Kidney (tissue), 14 donors: ENCODE measurements around the gene LRBA. TPM values are rescaled to one million over a fixed set of nuclear protein-coding genes. Genes with fewer than 3 reads are reported as not detected.
"Not testable (repeated sequence)": the region's sequence is repeated elsewhere in the genome, so short reads cannot be mapped to it uniquely, and the experiment has no call there.

ENCODE experiments used
- DNase-seq, 5 donors: peaks; one replicate each; pipeline ENCODE4 v3.0.0-alpha.2; 2013 to 2020
- FAIRE-seq: peaks from 2 replicates; lab custom pipeline; 2012; peaks lifted over from hg19 to GRCh38; lab: Jason Lieb, UNC
- H3K27ac ChIP-seq, 2 donors: one replicate each; pipeline ENCODE4 v1.7.0; 2013; ENCODE audit warnings: low read depth in 2 of 2, low read length in 2 of 2, inconsistent platforms in 1 of 2
- H3K27me3 ChIP-seq: one replicate; pipeline ENCODE4 v1.7.1; 2013; ENCODE audit warnings: low read length, inconsistent platforms; ENCODE audit not compliant: control insufficient read depth, insufficient read depth
- H3K36me3 ChIP-seq, 3 donors: one replicate each; pipeline versions ENCODE4 v1.7.0 to v1.7.1; 2013; ENCODE audit warnings: low read length in 3 of 3, control low read depth in 1 of 3, inconsistent platforms in 1 of 3; ENCODE audit not compliant: insufficient read depth in 3 of 3, control insufficient read depth in 2 of 3
- H3K4me1 ChIP-seq, 3 donors: one replicate each; pipeline versions ENCODE4 v1.7.0 to v1.7.1; 2013; ENCODE audit warnings: low read length in 3 of 3, inconsistent platforms in 1 of 3, low read depth in 1 of 3; ENCODE audit not compliant: control insufficient read depth in 2 of 3, insufficient read depth in 2 of 3
- H3K4me3 ChIP-seq, 3 donors: one replicate each; pipeline versions ENCODE4 v1.7.0 to v1.8.1; 2013; ENCODE audit warnings: low read length in 3 of 3, control low read depth in 1 of 3, inconsistent platforms in 1 of 3
- H3K9ac ChIP-seq, 3 donors: one replicate each; pipeline versions ENCODE4 v1.7.0 to v1.7.1; 2013; ENCODE audit warnings: low read length in 3 of 3, control low read depth in 1 of 3, inconsistent platforms in 1 of 3
- H3K9me3 ChIP-seq, 3 donors: one replicate each; pipeline versions ENCODE4 v1.7.0 to v1.7.1; 2013; ENCODE audit warnings: low read length in 3 of 3, control low read depth in 1 of 3, inconsistent platforms in 1 of 3; ENCODE audit not compliant: control insufficient read depth in 2 of 3, insufficient read depth in 1 of 3
- CTCF ChIP-seq: IDR thresholded peaks from 3 replicates; pipeline ENCODE4 v1.5.1; 2012; ENCODE audit warnings: mild to moderate bottlenecking, moderate library complexity, borderline replicate concordance; ENCODE audit not compliant: insufficient read depth; ENCODE audit errors: extremely low read depth
- intact Hi-C: fragments of 100-400 bp; cut with DNase I; formaldehyde crosslinking; loops from one replicate; pipeline ENCODE4 v1.11.1; 2022
- polyA plus RNA-seq: library from polyadenylated mRNA; stranded (reverse); fragments of 350-450 nt; fragmentation: Illumina TruSeq; extraction: RNeasy Lipid Tissue Mini Kit (QIAGEN cat#74804); gene quantifications from one replicate; pipeline ENCODE4 v1.2.3, GENCODE V29; 2014; ENCODE audit warnings: low read depth, low replicate concordance; ENCODE audit not compliant: insufficient read depth
- total RNA-seq: library from RNA; stranded (reverse); fragmentation: NEBNext Ultra II Directional; extraction: Animal tissue kit (Norgen Biotek cat#: 25700); gene quantifications from one replicate; pipeline ENCODE4 v1.2.1, GENCODE V29; 2021
- donor health status: control.
- donor health status: control.
- donor health status: control.
- donor health status: control.
- donor health status: control.
- donor health status: DM: yes; HTN: yes; CAD: no.
- donor health status: Normal renal cell carcinoma (clear cell type).

The LRBA gene
- total and polyA plus RNA-seq, 2 donors from 2014 or later, result 20.3 to 76.7 TPM

- not testable (repeated sequence) for H3K9me3 ChIP-seq, FAIRE-seq
Measured at GRCh38 chr4:150957095-150957494, 58.0 kb downstream of the LRBA start.

GRCh38 chr4:150953916-150954315 lies 61.2 kb downstream of the LRBA start:
- H3K4me1 ChIP-seq, FAIRE-seq, H3K27me3 ChIP-seq, H3K36me3 ChIP-seq, H3K4me3 ChIP-seq, H3K9ac ChIP-seq, intact Hi-C loops, H3K9me3 ChIP-seq, DNase-seq, H3K27ac ChIP-seq: not testable (repeated sequence)

More at GRCh38 chr4:150957095-150957494, 58.0 kb downstream of the LRBA start:
- H3K27ac ChIP-seq, H3K4me3 ChIP-seq, H3K27me3 ChIP-seq, H3K36me3 ChIP-seq, H3K4me1 ChIP-seq, H3K9ac ChIP-seq, DNase-seq, intact Hi-C loops: not testable (repeated sequence)

DNA sequence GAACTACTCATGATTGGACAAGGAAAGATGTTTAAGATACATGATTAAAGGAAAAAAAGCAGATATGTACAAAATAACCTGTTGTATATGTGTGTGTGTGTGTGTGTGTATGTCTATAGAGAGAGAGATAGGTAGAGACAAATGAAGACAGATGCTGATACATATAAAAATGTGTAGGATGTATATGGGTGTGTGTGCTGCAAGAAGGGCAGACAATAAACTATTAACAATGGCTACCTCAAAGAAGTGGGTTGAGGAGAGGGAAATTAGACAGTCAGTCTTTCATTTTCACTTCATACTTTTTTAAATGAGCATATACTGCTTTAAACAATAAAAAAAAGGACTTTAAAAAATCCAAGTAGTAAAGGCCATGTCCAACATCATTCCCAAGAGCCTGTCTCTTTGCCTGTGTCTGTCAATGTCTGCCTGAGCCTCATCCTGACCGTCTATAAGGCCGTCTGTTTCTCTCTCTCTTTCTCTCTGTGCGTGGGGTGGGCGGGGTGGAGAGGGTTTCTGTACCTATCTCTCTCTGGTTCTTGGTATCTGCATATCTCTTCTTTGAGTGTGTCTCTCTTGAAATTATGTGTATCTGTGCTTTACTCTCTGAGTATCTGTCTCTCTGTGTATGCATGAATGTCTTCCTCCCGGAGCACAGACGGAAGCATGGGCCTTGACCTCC lies 62.8 kb downstream of the LRBA start:
- Histone ChIP-seq H3K4me3 (no peak overlapping the region), H3K9ac (no peak overlapping the region), H3K36me3 (no peaks in the 10 kb centered on the region), H3K27ac (no peak overlapping the region), H3K27me3 (no peaks in the 10 kb centered on the region), H3K4me1 (peaks cover 0 to 5% (median 0%) of the 10 kb centered on the region in 3 donors), H3K9me3 (no peaks in the 10 kb centered on the region)
- FAIRE-seq (no peak), DNase-seq (no peak)
- TF ChIP-seq CTCF, result no peak
- intact Hi-C loops, result no loop called here

- H3K4me1 ChIP-seq, result peaks cover 0 to 5% (median 0%) of the 10 kb centered on the region in 3 donors
- H3K9ac ChIP-seq, result no peak overlapping the region
- no peaks in the 10 kb centered on the region for H3K36me3 ChIP-seq
- FAIRE-seq (no peak), DNase-seq (no peak)
- no peak for TF ChIP-seq CTCF
- no peak overlapping the region for H3K4me3 ChIP-seq
- intact Hi-C loops, result no loop called here
- no peak overlapping the region for H3K27ac ChIP-seq
- no peaks in the 10 kb centered on the region for H3K9me3 ChIP-seq
- H3K27me3 ChIP-seq, result no peaks in the 10 kb centered on the region
Measured at GRCh38 chr4:150950657-150951288, 64.3 kb downstream of the LRBA start.
